ENCODE measurements around the gene IFT43. TPM values are rescaled to one million over a fixed set of nuclear protein-coding genes. Genes with fewer than 3 reads are reported as not detected.

Gene IFT43
- polyA plus RNA-seq, 1 donor, result 24.3 TPM

GRCh38 chr14:76083796-76084765, 98.5 kb downstream of the IFT43 start:
- no peak for DNase-seq

- no peak for DNase-seq
Observed at GRCh38 chr14:76085358-76085757, 99.8 kb downstream of the IFT43 start.

GRCh38 chr14:76086636-76087035, 101.1 kb downstream of the IFT43 start:
- DNase-seq, result peak; percentile 29

GRCh38 chr14:76088326-76088725, 102.8 kb downstream of the IFT43 start:
- no peak for DNase-seq

GRCh38 chr14:76088771-76089571, 103.4 kb downstream of the IFT43 start:
- peak; percentile 87 for DNase-seq

GRCh38 chr14:76089575-76089974, 104.0 kb downstream of the IFT43 start:
- no peak for DNase-seq

GRCh38 chr14:76090616-76091391, 105.2 kb downstream of the IFT43 start:
- peak; percentile 50 for DNase-seq

- no peak for DNase-seq
Observed at GRCh38 chr14:76093077-76093476, 107.5 kb downstream of the IFT43 start.

- no peak for DNase-seq
Observed at GRCh38 chr14:76096257-76096656, 110.7 kb downstream of the IFT43 start.

- no peak for DNase-seq
Observed at GRCh38 chr14:76097547-76097946, 112.0 kb downstream of the IFT43 start.

GRCh38 chr14:76098047-76098446, 112.5 kb downstream of the IFT43 start:
- DNase-seq, result no peak

GRCh38 chr14:76098916-76099675, 113.5 kb downstream of the IFT43 start:
- no peak for DNase-seq

GRCh38 chr14:76100236-76100635, 114.7 kb downstream of the IFT43 start:
- no peak for DNase-seq

- no peak for DNase-seq
Observed at GRCh38 chr14:76101391-76102379, 116.1 kb downstream of the IFT43 start.

GRCh38 chr14:76104802-76105355, 119.3 kb downstream of the IFT43 start:
- DNase-seq, result no peak

GRCh38 chr14:76106188-76106587, 120.6 kb downstream of the IFT43 start:
- DNase-seq, result no peak

GRCh38 chr14:76109087-76109880, 123.7 kb downstream of the IFT43 start:
- DNase-seq, result no peak

- no peak for DNase-seq
Observed at GRCh38 chr14:76112889-76113624, 127.5 kb downstream of the IFT43 start.

- DNase-seq, result no peak
Observed at GRCh38 chr14:76113691-76114090, 128.1 kb downstream of the IFT43 start.

Measured in hindlimb muscle (tissue), 1 donor.